Panc1 (cell line): ENCODE measurements around the gene LPAR2. TPM values are rescaled to one million over a fixed set of nuclear protein-coding genes. Genes with fewer than 3 reads are reported as not detected.

Experiments used
- ATAC-seq: fragments of 200-7000 bp; cut with Tn5 transposase; 2 replicates; pipeline ENCODE4 v1.9.1; 2020; ENCODE audit warnings: mild to moderate bottlenecking, moderate library complexity
- BruUV-seq: library from RNA; stranded (reverse); fragments of 400-500 nt; replicated peaks from 2 replicates; lab custom pipeline; 2021; lab: Mats Ljungman, UMichigan
- CTCF ChIA-PET: fragments of 300-600 bp; sonication (Branson Sonifier 250); formaldehyde crosslinking; loops from one replicate; lab custom pipeline; 2022; ENCODE audit warnings: antibody characterized with exemption; lab: Charles Lee
- POLR2A ChIA-PET: fragments of 300-600 bp; sonication (Branson Sonifier 250); formaldehyde crosslinking; loops from one replicate; lab custom pipeline; 2022; ENCODE audit warnings: antibody characterized with exemption; lab: Charles Lee
- DNase-seq: peaks from one replicate; pipeline ENCODE4 v3.0.0-alpha.2; 2010; ENCODE audit warnings: low read depth, low spot score
- H3K27ac ChIP-seq: 2 replicates; pipeline ENCODE4 v1.5.1; 2011; ENCODE audit warnings: mild to moderate bottlenecking, low read length, inconsistent platforms
- H3K27me3 ChIP-seq: fragments of 200-500 bp; sonication (Bioruptor generic); 2 replicates; pipeline ENCODE4 v1.6.0; 2014; ENCODE audit warnings: low read length, inconsistent platforms; ENCODE audit not compliant: control insufficient read depth, insufficient read depth
- H3K36me3 ChIP-seq: fragments of 200-500 bp; sonication (Bioruptor generic); 2 replicates; pipeline ENCODE4 v1.5.1; 2014; ENCODE audit warnings: inconsistent platforms, mild to moderate bottlenecking, low read length, moderate library complexity; ENCODE audit not compliant: control insufficient read depth, insufficient read depth
- H3K4me1 ChIP-seq: 2 replicates; pipeline ENCODE4 v1.5.1; 2011; ENCODE audit warnings: inconsistent platforms, mild to moderate bottlenecking, low read length, moderate library complexity; ENCODE audit not compliant: control insufficient read depth, insufficient read depth
- H3K4me3 ChIP-seq, 2 experiments: 2 replicates each; pipeline ENCODE4 v1.5.1; 2011 to 2012; ENCODE audit warnings: low read depth in 2 of 2, low read length in 2 of 2, mild to moderate bottlenecking in 2 of 2, inconsistent platforms in 1 of 2, moderate library complexity in 1 of 2
- H3K9me3 ChIP-seq: fragments of 200-500 bp; sonication (Bioruptor generic); 2 replicates; pipeline ENCODE4 v1.5.1; 2014; ENCODE audit warnings: low read depth, mild to moderate bottlenecking, inconsistent platforms, low read length, moderate library complexity; ENCODE audit not compliant: control insufficient read depth, insufficient read depth
- CTCF ChIP-seq: fragments of 450-650 bp; IDR thresholded peaks from 2 replicates; pipeline ENCODE4 v1.5.1; 2017; ENCODE audit warnings: mild to moderate bottlenecking
- REST ChIP-seq, 2 experiments: IDR thresholded peaks; 2 replicates each; pipeline ENCODE4 v1.6.1; 2011 to 2012; ENCODE audit warnings: low read depth in 2 of 2, control low read depth in 1 of 2, low read length in 1 of 2, mild to moderate bottlenecking in 1 of 2, moderate library complexity in 1 of 2; ENCODE audit not compliant: insufficient read depth in 1 of 2
- SIN3A ChIP-seq: IDR thresholded peaks from 2 replicates; pipeline ENCODE4 v1.6.1; 2012; ENCODE audit warnings: low read depth, mild to moderate bottlenecking, low read length, moderate library complexity, borderline replicate concordance; ENCODE audit not compliant: insufficient read depth
- TCF7L2 ChIP-seq: IDR thresholded peaks from 2 replicates; pipeline ENCODE4 v1.6.1; 2011; ENCODE audit warnings: mild to moderate bottlenecking, low read depth, low read length, inconsistent platforms
- in situ Hi-C: cut with HindIII; loops from 2 replicates; pipeline ENCODE4 v1.10.0; 2016; ENCODE audit warnings: low sequenced_read_pairs, low pct_unique_long_range_greater_than_20kb
- intact Hi-C: fragments of 100-400 bp; cut with micrococcal nuclease; formaldehyde crosslinking; loops from one replicate; pipeline ENCODE4 v1.10.0; 2022; ENCODE audit not compliant: unreplicated experiment
- total RNA-seq: library from RNA; stranded (reverse); gene quantifications from one replicate; pipeline ENCODE4 v1.2.1, GENCODE V29; 2021; ENCODE audit not compliant: unreplicated experiment

The LPAR2 gene
- total RNA-seq, 1 experiment from 2014 or later, result 16.0 TPM

- Histone ChIP-seq H3K4me3 (no peak overlapping the region), H3K4me1 (no peaks in the 10 kb centered on the region), H3K36me3 (no peaks in the 10 kb centered on the region), H3K9me3 (no peaks in the 10 kb centered on the region), H3K27ac (no peak overlapping the region), H3K27me3 (no peaks in the 10 kb centered on the region)
- ChIA-PET POLR2A (no interaction called here), CTCF (no interaction called here)
- DNase-seq (no peak), ATAC-seq (no peak)
- in situ Hi-C loops, result no loop called here
- BruUV-seq, result no TSS peak
- intact Hi-C loops, result no loop called here
- TF ChIP-seq REST (IDR thresholded peaks at IDR 0.05; ENCODE audit: insufficient read depth in 1 of 2, low read depth in 2 of 2, low read length in 1 of 2), result no peak
These were observed 9.7 kb upstream of the LPAR2 start for GRCh38 chr19:19637523-19638251.

GRCh38 chr19:19637186-19637522 lies 9.1 kb upstream of the LPAR2 start:
- no peak overlapping the region for H3K27ac ChIP-seq
- intact Hi-C loops (no loop called here), in situ Hi-C loops (no loop called here)
- TF ChIP-seq CTCF, result no peak
- no peak for TF ChIP-seq REST (IDR thresholded peaks at IDR 0.05; ENCODE audit: insufficient read depth in 1 of 2, low read depth in 2 of 2, low read length in 1 of 2)
- no peak for TF ChIP-seq SIN3A
- no peak for TF ChIP-seq TCF7L2
- H3K36me3 ChIP-seq, result no peaks in the 10 kb centered on the region
- POLR2A ChIA-PET, result no interaction called here
- H3K4me1 ChIP-seq, result no peaks in the 10 kb centered on the region
- ATAC-seq (no peak), DNase-seq (no peak)
- CTCF ChIA-PET, result no interaction called here
- no TSS peak for BruUV-seq
- H3K27me3 ChIP-seq, result no peaks in the 10 kb centered on the region
- H3K9me3 ChIP-seq, result no peaks in the 10 kb centered on the region
- H3K4me3 ChIP-seq, result no peak overlapping the region
